ENCODE results near the gene RPS4Y1.
"Not testable (repeated sequence)": the region's sequence is repeated elsewhere in the genome, so short reads cannot be mapped to it uniquely, and the experiment has no call there.

The RPS4Y1 gene

DNA sequence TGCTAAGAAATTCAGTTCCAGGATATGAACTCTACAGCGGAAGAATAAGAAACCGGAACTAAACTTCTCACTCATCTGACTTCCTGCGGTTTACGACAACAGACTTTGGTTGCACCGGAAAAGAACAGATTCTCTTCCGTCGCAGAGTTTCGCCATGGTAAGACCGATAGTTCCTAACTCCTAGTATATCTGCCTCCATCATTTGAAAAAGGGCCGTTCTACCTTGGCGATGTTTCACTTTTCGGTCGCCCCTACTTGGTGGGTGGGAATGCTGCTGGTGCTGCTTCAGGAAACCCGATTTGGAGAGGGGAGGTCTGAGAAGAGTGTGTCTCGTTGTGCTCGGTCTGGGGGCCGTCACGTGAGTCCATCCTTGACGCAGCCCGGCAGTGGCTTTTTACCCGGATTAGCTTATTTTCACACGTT, at the start of gene RPS4Y1:
Gene RPS4Y1 (plus strand): TSS at position 132 of the 423 bp plus-strand sequence. CDS start 23 bp downstream, at position 155.
- peak; percentile 70 for DNase-seq (ENCODE audit: low spot score)

DNA sequence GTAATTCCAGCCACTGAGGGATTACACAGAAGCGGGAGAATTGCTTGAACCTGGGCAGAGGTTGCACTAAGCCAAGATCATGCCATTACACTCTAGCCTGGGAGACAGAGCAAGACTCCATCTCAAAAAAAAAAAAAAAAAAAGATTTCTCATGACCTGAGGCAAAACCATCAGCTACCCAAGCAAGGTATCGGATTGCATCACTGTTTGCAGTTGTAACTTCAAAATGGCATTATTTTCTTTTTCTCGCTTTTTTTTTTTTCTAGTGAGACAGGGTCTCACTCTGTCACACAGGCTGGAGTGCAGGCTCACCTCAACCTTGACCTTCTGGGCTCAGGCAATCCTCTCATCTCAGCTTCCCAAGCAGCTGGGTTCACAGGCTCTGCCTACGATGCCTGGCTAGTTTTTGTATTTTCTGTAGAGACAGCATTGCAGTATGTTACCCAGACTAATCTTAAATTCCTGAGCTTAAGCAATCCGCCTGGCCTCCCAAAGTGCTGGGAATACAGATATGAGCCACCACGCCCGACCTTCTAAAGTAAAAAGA, 44.4 kb upstream of the RPS4Y1 start:
- no peak for DNase-seq (ENCODE audit: low spot score)

DNA sequence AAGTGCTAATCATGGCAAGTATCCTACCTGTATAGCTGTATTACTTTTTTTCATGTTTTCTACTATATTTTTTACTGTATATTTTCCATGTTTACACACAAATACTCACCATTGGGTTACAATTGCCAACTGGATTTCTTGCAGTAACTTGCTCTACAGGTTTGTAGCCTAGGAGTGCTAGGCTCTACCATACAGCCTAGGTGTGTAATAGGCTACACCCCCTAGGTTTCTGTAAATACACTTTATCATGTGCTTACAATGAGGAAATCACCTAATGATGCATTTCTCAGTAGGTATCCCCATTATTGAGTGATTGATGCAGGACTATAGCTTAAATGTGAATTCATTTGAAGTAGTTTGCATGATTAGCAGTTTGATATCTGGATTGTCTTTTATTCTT, 43.4 kb upstream of the RPS4Y1 start:
- no peak for DNase-seq (ENCODE audit: low spot score)

DNA sequence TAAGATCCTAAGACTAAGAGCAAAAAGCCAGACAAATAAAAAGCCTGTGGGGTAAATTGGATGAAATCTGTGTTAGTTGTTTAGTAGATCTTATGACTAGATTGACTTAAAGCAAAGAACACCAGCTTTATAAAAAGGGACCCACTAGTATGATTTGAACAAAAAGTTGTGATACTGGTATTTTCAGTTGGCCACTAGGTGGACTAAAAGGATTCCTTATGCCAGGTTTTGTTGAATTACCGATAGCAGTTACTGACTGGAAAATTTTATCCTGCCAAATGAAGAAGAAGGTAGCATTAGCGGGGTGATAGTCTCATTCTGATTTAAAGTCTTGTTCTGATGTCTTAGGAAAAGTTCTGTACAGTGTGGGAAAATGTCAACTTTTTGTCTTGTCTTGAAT, 41.2 kb upstream of the RPS4Y1 start:
- no peak for DNase-seq (ENCODE audit: low spot score)

DNA sequence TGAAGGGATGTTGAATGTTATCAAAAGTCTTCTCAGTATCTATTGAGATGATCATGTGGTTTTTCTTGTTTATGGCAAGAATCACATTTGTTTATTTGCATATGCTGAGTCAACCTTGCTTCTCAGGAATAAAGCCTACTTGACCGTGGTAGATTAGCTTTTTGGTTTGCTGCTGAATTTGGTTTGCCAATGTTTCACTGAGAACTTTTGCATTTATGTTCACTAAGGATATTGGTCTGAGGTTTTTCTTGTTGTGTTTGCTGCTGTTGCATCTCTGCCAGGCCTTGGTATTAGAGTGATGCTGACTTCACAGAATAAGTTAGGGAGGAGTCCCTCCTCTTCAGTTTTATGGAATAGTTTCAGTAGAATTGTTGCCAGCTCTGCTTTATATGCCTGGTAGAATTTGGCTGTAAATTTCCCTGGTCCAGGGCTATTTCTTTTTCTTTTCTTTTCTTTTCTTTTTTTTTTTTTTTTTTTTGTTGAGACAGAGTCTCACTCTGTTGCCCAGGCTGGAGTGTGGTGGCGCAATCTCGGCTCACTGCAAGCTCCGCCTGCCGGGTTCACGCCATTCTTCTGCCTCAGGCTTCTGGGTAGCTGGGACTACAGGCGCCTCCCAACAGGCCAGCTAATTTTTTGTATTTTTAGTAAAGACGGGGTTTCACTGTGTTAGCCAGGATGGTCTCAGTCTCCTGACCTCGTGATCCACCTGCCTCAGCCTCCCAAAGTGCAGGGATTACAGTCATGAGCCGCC, 24.1 kb upstream of the RPS4Y1 start:
- not testable (repeated sequence) for DNase-seq (ENCODE audit: low spot score)

DNA sequence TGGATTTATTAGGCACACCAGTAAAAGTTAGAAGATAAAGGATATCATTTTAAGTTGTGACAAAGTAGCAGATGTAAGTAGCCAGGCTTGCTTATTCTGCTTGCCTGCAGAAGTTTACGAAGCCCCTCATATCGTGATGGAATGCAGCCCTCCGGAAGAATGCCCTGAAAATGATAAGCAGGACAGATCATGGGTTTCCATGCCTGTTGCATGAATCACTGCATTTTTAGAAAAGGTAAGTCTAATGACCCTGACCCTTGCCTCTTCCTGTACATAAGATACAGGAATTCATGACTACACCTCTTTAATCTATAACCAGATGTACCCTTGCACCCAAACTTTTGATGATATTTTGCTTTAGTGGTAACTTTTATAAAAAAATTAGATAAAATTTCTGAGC, 16.9 kb upstream of the RPS4Y1 start:
- no peak for DNase-seq (ENCODE audit: low spot score)

DNA sequence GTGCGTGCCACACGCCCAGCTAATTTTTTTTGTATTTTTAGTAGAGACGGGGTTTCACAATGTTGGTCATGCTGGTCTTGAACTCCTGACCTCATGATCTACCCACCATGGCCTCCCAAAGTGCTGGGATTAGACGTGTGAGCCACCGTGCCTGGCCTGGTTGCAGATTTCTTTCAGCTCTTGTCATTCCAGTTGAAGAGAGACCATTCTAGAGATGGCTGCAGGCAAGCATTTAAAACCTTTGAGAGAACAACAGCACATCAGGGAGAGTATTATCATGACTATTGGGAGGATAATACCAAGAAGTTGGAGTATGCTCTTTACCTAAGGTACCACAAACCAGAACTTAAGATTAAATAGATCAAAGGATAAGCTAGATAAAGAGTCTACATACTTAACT, 12.9 kb upstream of the RPS4Y1 start:
- no peak for DNase-seq (ENCODE audit: low spot score)

DNA sequence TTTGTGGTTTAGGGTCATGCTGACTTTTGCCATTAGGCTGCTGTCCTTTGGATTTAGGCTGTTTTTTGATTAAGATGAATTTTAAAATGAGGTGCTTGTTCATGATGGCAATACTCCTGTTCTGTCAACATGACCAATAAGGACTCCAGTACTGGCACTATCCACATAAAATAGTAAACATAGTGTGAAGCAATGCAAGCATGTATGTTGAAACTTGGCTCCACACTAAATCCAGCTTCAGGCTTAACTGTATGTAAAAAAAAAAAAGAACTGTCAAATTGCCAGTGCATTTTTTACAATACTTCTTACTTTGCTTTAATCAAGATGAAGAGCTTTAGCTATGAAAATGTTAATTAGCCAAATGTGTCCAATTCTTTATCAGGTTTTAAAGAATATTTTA, 6.2 kb upstream of the RPS4Y1 start:
- no peak for DNase-seq (ENCODE audit: low spot score)

DNA sequence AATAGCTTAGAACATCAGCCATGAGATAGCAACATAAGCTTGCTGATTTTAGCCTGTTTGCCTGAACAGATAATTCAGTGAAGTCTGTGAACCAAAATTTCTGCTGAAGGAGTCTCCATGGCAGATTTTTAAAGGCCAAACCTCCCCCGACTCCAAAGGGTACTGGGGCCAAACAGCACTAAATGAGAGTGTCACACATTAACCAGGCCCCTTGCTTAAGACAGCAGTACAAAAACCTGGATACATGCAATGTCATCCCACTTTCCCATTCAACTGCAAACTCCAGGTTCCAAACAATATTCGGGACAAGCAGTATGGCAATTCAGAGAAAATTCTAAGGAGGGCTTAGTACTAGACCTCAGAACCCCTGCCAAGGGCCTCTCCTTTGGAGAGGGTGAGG, 4.3 kb upstream of the RPS4Y1 start:
- no peak for DNase-seq (ENCODE audit: low spot score)

DNA sequence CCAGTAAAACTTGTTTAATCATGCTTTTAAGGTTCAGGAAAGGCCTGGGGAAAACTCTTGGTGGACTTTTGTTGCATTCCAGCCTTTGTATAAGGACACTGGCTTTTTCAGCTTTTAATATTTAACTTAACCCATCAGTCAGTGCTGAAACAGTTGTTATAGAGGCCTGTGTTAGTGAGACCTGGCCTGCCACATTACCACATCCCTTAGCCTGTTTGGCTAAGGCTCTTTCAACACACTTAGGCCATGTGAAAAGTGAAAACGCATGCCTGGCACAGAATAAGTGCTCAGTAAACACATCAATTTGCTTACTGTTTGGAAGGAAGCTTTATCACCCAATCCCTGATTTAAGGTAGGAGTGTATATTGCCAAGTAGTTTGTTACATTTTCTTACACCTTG, 3.5 kb upstream of the RPS4Y1 start:
- DNase-seq (ENCODE audit: low spot score): no peak

DNA sequence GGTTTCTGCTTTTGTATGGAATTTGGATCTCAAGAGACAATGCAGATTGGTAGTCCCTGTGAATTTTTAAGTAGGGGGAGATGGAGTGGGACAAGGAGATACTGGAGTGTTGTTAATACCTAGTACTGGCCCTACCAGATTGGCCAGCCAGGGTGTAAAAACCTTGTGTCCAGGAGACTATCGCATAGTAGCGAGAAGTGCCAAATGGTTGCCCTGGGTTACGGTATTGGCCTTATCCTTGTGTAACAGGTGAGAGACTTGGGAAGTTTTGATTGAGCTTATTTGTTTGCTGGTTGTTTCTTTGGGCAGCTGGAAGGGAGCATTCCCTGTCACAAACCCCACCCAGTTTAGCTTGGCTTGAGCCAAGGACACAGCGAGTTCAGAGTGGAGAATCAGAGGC, 5.4 kb downstream of the RPS4Y1 start:
- DNase-seq (ENCODE audit: low spot score): no peak

DNA sequence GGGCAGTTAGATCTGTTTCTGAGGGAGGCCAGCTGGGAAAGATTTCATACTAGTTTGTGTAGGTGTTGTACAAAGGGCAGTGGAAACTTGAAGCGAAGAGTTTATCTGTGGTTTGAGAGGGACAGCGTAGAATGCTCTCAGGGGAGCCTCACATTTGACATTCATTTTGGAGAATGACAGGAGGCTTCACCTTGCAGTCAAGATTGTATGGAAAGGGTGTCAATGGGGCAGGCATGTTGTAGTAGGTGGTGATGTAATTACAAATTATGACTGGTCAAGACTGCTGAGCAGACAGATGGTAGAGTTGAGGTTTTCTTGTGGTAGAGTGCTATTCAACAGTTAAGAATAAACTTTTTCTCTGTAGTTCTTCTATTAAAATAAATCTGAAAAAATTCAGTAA, 7.0 kb downstream of the RPS4Y1 start:
- DNase-seq (ENCODE audit: low spot score): no peak

DNA sequence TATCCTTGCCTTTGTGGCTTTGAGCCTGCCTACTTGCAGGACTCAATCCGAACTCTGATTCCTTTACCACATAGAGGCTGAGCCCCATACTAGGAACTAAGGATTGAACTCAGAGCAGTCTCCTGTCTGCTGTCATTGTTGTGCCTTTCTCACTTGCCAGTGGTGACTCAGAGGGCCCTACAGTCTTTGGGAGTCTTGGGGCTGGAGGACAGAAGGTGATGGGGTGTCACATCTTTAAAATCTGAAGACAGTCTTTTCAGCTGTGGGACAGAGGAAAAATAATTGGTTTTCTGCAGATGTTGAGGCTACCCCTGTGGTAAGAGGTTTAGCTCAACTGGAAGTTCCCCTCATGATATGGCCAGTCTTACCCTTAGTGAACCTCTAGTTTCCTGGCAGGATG, 8.0 kb downstream of the RPS4Y1 start:
- DNase-seq (ENCODE audit: low spot score): no peak

DNA sequence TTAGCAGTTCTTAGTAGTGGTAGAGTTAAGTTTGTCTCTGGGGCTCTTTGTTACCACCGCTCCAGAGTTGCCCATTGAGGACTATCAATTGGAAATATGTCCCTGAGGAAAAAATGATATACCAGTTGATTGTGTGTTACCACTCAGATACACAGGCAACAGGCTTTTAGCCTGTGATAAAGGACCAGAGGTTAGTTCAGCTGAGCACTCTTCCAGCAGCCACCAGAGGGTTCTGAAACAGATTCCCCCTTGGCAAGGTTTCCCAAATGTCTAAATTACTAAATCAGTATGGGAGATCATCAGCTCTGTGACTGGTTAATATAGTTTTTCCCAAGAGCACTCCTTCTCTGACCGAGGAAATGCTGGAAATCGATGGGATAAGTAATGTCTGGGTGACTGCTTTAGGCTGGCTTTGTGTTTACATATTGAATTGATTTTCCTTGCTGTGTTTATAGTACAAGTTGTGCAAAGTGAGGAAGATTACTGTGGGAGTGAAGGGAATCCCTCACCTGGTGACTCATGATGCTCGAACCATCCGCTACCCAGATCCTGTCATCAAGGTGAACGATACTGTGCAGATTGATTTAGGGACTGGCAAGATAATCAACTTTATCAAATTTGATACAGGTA, 12.9 kb downstream of the RPS4Y1 start:
- DNase-seq (ENCODE audit: low spot score): no peak

DNA sequence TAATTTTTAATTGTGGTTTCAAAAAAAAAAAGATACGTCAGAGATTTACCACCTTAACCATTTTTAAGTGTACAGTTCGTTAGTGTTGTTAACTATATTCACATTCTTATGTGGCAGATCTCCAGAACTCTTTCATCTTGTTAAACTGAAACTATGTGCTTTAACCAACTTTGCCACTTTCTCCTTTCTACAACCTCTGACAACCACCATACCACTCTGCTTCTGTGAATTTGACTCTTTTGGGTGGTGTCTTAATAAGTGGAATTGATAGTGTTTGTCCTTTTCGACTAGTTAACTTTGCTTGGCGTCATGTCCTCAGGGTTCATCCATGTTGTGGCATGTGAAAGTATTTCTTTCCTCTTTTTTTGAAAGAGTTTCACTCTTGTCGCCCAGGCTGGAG, 15.7 kb downstream of the RPS4Y1 start:
- peak; percentile 2 for DNase-seq (ENCODE audit: low spot score)

DNA sequence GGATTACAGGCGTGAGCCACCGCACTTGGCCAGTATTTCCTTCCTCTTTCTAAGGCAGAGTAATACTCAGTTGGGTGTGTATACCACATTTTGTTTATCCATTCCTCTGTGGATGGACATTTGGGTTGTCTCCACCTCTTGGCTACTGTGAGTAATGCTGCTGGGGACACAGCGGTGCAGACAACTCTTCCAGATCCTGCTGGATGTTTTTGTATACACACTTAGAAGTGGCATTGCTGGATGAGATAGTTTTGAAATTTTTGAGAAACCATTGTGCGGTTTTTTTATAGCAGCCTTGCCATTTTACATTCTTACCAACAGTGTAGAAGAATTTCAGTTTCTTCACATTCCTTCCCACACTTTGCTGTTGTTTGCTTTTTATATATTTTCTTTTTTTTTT, 16.3 kb downstream of the RPS4Y1 start:
- no peak for DNase-seq (ENCODE audit: low spot score)

DNA sequence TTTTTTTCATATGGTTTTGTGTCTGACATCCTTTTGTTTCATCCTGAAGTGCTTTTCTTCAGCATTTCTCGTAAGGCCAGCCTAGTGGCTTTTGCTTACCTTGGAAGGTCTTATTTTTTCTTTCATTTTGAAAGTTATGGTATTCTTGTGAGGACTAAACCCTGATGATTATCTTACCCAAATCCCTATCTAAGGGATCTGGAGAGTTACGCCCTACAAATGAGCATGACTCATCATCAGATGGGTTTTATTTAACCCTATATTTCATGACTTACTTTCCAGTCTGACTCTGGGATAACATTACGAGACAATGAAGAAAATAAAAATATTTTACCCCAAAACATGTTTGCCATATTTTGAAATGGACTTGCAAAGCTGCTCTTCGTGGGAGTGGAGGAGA, 18.4 kb downstream of the RPS4Y1 start:
- DNase-seq (ENCODE audit: low spot score): no peak

DNA sequence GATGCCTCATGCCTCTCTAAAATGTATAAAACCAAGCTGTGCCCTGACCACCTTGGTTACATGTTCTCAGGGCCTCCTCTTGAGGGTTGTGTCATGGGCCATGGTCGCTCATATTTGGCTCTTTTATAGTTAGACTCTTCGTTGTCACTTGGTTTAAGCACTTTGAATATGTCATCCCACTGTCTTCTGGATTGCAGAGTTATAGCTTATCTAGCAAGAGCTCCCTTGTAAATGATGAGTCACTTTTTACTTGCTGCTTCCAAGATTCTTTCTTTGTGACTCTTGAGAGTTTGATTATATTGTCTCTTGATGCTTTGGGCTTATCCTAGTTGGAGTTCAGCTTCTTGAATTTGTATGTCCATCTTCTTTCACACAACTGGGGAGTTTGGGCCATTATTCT, 19.1 kb downstream of the RPS4Y1 start:
- DNase-seq (ENCODE audit: low spot score): no peak

DNA sequence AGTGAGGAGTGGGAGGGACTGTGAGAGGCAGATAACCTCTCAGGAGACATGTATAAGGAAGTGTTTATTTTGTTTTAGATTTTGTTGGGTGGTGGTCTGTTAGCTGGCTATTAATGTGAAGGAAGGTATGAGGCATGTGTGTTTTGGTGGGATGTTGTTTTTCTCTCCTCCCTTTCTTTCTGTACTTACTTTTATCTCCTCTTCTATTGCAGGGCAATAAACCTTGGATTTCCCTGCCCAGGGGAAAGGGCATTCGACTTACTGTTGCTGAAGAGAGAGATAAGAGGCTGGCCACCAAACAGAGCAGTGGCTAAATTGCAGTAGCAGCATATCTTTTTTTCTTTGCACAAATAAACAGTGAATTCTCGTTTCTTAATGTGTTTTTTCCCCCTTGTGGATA, 25.2 kb downstream of the RPS4Y1 start:
- no peak for DNase-seq (ENCODE audit: low spot score)

DNA sequence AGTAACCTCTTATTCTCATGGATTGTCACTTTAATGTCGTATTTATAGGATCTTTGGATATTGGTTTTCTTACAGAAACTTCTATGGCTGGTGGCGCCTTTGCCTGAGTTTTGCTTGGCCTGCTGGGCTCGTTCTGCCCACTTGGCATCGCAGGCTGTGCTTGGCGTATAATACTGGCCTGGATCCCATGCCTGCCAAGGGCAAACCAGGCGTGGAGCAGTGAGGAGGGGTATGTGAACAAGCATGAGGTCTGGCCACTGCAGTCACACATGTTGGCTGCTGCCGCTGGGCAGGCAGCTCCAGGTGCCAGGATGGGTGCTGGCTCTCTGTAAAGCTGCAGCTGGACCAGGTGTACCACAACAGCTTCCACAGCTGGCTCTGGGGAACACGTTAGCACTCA, 26.1 kb downstream of the RPS4Y1 start:
- DNase-seq (ENCODE audit: low spot score): no peak

DNA sequence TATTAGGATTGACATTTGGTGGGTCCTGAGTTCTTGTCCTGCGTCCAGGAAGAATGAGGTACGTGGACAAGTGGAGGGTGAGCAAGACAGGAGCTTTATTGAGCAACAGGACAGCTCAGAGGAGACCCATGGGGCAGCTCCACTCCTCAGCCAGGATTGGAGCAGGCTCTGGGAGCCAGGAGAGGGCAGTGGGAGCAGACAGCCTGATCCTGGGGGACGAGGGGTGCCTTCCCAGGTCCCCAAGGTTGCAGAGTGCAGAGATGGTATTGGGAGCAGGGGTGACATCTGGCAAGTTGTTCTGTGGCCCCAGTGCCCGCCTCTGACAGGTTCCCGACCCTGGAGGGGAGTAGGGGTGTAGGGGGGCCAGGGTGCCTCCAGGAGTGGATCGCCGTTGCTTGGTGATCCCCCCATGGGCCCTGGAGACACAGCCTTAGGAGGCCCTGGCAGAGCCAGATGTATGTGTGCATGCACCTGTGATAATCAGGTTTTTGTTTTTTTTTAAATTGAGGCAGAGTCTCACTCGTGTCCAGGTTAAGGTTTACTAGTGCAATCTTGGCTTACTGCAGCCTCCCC, 26.7 kb downstream of the RPS4Y1 start:
- DNase-seq (ENCODE audit: low spot score): no peak

DNA sequence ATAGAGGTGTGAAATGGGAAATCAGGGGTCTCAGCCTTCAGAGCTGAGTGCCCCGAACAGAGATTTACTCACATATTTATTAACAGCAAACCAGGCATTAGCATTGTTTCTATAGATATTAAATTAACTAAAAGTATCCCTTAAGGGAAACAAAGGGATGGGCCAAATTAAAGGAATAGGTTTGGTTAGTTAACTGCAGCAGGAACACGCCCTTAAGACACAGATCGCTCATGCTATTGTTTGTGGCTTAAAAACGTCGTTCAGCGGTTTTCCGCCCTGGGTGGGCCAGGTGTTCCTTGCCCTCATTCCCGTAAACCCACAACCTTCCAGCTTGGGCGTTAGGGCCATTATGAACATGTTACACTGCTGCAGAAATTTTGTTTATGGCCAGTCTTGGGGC, 30.8 kb downstream of the RPS4Y1 start:
- DNase-seq (ENCODE audit: low spot score): not testable (repeated sequence)

DNA sequence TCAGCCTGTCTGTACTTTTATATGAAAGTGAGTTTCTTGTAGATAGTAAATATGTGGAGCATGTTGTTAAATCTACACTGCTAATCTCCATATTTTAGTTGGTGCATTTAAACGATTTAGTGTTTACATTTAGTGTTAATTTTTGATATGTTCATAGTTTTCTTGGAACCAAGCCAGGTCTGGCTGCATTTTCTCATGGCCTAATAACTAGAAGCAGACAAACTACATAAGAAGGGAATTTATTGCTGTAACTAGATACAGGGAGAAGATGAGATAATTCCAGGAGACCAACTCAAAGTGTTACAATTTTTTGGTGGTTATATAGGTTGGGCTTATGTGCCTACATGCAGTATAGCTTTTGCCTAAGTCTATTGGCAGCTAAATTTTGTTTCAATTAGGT, 32.8 kb downstream of the RPS4Y1 start:
- no peak for DNase-seq (ENCODE audit: low spot score)
